ENCODE measurements around the gene IRX4.

Gene IRX4
- 0 to 0.06 (median 0) reads per million in 18 experiments for total RNA-seq

GRCh38 chr5:1882337-1883119 lies at the start of gene IRX4:
Gene IRX4, minus strand, starts transcription at chr5:1882925. Its CDS starts 278 bp downstream, at chr5:1882647.
- no peak for DNase-seq

GRCh38 chr5:1931604-1932231 lies 49.0 kb upstream of the IRX4 start:
- no peak for DNase-seq

- DNase-seq: no peak
These were observed 48.3 kb upstream of the IRX4 start for GRCh38 chr5:1930880-1931603.

- DNase-seq: no peak
These were observed 47.8 kb upstream of the IRX4 start for GRCh38 chr5:1930501-1930879.

GRCh38 chr5:1929108-1929991 lies 46.6 kb upstream of the IRX4 start:
- DNase-seq: no peak

- DNase-seq: no peak
These were observed 44.0 kb upstream of the IRX4 start for GRCh38 chr5:1926471-1927341.

GRCh38 chr5:1926071-1926440 lies 43.3 kb upstream of the IRX4 start:
- DNase-seq: no peak

GRCh38 chr5:1925111-1926070 lies 42.7 kb upstream of the IRX4 start:
- no peak for DNase-seq

GRCh38 chr5:1923766-1924165 lies 41.0 kb upstream of the IRX4 start:
- DNase-seq: no peak

GRCh38 chr5:1923341-1923740 lies 40.6 kb upstream of the IRX4 start:
- DNase-seq: no peak

- DNase-seq: no peak
These were observed 39.0 kb upstream of the IRX4 start for GRCh38 chr5:1921711-1922110.

- DNase-seq: no peak
These were observed 37.0 kb upstream of the IRX4 start for GRCh38 chr5:1919750-1920149.

GRCh38 chr5:1919209-1919566 lies 36.5 kb upstream of the IRX4 start:
- DNase-seq: no peak

GRCh38 chr5:1918488-1919208 lies 35.9 kb upstream of the IRX4 start:
- DNase-seq: no peak

GRCh38 chr5:1917830-1918487 lies 35.2 kb upstream of the IRX4 start:
- DNase-seq: no peak

GRCh38 chr5:1916041-1917001 lies 33.6 kb upstream of the IRX4 start:
- no peak for DNase-seq

GRCh38 chr5:1915316-1915715 lies 32.6 kb upstream of the IRX4 start:
- no peak for DNase-seq

GRCh38 chr5:1914471-1914870 lies 31.7 kb upstream of the IRX4 start:
- DNase-seq: no peak
